Measurements from ENCODE around the gene GAS7. TPM values are rescaled to one million over a fixed set of nuclear protein-coding genes. Genes with fewer than 3 reads are reported as not detected.
"Not testable (repeated sequence)": the region's sequence is repeated elsewhere in the genome, so short reads cannot be mapped to it uniquely, and the experiment has no call there.

Gene GAS7
- polyA plus RNA-seq, 5 donors = 32.0 to 39.7 (median 32.2) TPM

DNA sequence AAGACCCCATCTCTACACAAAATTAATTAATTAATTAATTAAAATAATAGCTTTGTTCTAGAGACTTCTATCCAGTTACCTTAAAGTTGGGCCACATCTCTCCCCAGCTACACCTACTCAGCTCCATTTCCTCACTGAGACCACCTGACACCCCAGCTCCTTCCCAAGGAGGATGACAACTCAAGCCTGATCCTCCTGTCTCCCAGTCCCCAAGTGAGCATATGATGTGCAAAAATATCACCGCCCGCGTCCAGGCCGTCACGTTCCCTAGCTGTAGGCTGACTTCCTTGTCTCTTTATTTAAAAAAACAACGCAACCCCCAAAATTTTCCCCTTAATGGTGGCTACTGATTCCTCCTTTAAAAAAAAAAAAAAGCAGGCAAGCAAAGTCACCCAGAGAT, 173.2 kb downstream of the GAS7 start:
- DNase-seq = no peak

DNA sequence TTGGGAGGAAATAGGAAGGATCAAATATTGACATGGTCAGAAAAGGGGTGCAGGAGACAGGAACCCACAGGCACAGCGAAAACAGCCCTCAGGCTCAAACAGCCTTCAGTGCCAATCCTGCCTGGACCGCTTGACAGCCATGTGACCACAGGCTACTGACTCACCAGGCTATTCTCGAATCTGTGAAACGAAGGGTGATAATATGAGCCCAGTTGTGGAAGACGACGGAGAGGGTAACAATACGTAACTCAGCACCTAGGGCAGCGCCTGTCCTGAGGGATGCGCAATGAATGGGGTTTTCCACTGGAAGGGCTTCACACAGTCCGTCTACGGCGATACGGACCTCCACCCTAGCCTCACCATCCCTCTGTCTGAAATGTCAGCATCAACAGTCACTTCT, 176.0 kb downstream of the GAS7 start:
- no peak for DNase-seq

- DNase-seq = no peak
Measured at GRCh38 chr17:10021272-10021984, 177.0 kb downstream of the GAS7 start.

GRCh38 chr17:10019941-10020451, 178.4 kb downstream of the GAS7 start:
- no peak for DNase-seq

DNA sequence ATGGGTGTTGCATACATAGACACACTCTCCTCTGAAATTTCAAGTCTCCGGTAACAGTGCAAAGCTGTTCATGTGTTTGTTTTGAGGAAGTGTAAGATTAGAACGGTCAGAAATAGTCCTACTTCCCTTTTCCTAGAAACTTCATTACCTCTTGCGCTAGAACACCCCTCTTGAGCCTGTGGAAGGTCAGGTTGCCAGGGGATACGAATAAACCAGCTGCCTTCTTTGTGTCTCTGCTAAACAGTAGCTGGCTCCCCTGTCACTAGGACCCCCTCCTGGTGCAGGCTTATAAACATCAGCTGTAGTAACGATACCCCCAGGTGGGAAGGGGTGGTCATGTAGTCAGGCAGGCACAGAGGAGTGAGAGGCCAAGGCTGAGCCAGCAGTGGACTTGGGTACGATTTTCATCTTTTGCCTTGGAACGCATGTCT, 179.9 kb downstream of the GAS7 start:
- no peak for DNase-seq

GRCh38 chr17:10016958-10017570, 181.3 kb downstream of the GAS7 start:
- DNase-seq = not testable (repeated sequence)

DNA sequence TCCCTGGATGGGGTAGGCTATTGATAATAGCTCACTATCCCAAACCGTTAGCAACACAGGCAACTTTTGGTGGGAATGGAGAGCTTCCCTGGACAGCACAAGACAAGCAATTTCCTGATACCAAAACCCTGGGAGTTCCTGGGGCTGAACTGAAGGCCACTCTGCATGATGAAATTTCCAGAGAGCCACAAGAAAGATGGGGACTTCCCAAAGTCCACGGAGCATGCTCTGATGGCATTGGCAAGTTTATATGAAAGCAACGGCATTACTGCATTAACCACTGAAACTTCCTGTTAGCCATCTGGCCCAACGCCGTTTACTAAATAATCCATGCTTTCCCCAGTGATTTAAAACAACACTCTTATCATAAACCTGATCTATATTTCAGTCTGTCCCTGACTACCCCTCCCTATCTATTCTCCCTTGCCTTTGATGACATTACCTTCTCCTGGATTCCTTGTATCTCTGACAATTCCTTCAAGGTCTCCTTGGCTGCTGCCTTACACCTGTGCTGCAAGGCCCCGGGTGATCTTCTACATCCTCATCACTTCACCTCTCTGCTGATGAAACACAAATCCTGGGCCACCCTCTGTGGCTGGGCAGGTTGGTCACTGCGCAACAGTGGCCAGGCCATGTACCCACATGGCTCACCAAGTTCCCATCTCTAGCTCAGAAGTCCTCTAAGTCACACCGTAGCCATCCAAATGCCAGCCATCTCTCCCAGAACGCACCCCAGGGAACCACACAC, 184.9 kb downstream of the GAS7 start:
- no peak for DNase-seq

GRCh38 chr17:10010752-10011151, 187.7 kb downstream of the GAS7 start:
- no peak for DNase-seq

GRCh38 chr17:10003705-10004104, 194.7 kb downstream of the GAS7 start:
- no peak for DNase-seq

- DNase-seq = not testable (repeated sequence)
Measured at GRCh38 chr17:10002567-10003360, 195.6 kb downstream of the GAS7 start.

DNA sequence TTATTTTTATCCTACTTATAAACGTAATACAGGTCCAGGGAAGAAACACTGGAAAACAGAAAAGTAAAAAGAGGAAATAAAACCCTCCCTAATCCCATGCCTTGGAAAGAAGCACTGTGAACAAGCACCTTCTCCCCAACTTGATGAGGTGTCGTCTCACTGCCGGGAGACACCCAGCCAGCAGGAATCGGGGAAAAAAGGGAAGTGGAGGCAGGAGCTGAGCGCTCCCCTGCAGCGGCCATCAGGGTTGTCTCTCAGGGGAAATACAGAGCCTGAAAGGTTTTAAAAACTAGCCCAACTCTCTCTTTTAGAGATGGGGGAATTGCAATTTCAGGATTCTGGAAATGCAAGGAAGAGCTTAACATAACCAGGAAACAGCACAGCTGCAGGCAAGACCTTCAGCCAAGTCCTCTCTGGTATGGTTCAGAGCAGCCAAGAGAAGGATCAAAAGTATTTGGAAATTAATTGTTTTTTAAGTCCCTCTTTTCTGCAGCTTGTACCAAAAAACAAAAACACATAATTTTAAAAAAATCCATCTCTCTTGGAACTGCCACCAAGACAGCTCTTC, 197.0 kb downstream of the GAS7 start:
- peak; percentile 82 for DNase-seq

GRCh38 chr17:9999919-10000695, 198.3 kb downstream of the GAS7 start:
- DNase-seq = no peak

DNA sequence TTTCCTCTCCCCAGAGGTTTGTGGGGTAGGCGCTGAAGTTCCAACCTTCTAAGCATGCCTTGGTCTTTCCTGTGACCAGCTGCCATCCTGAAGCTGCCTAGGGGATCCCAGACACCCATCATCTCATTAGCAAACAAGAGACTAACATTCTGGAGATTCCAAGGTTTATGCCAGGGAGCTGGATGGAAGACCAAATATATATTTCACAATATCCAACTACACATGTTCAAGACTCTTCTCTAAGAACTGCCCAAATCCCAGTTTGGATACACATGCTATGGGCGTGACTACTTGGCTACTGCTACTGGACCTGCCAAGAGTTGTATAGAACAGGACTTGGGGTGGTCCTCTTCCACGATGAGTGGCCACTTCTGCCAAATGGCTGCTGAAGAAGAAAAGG, 200.3 kb downstream of the GAS7 start:
- DNase-seq = no peak

DNA sequence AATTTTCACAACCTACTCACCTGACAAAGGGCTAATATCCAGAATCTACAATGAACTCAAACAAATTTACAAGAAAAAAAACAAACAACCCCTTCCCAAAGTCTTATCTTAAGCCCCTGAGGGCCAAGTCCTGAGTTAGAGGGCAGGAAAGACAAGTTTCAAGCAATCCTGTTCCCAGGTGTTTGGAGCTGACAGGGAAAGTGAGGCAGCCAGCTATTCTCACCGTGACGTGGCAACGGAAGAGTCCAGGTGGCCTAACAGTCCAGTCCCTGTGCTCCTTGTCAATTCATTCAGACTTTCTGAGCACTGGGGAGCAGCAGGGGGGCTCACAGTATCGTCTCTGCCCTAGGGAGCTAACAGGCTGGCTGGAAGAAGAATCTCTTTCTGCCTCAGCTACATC, 203.6 kb downstream of the GAS7 start:
- no peak for DNase-seq

DNA sequence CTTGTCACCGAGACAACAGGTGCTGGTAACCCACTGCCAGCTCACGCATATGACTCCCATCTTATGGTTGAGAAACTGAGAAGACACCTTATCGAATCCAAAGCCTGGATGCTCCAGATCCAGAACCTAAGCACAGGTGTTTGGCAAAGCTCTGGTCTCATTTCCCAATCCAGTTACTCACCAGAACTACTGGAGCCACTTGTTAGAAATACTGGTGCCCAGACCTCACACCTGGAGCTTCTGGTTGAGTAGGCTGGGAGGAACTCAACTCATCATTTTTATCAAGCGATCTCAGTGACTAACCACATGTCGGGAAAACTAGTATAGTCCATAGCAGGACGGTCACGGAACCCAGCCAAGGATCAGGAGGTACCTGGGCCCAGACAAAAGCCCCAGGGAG, 206.6 kb downstream of the GAS7 start:
- DNase-seq = no peak

DNA sequence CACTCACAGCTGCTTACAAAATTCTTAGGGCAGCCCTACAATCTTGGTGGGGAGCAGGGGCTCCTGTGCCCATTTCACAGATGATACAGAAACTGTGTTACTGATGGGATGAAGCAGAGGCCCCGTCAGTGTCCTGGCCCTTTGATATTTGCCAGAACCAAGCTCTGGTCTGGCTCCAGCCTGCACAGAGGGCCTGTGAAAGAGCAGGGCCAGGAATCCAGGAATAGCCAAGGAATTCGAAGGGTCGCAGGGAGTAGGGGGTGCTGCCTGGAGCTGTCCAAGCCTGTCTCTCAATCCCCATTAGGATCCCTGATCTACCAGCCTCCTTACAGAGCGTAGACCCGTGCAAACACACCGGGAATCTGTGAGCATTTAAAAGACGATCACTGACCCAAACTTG, 207.1 kb downstream of the GAS7 start:
- DNase-seq = no peak

DNA sequence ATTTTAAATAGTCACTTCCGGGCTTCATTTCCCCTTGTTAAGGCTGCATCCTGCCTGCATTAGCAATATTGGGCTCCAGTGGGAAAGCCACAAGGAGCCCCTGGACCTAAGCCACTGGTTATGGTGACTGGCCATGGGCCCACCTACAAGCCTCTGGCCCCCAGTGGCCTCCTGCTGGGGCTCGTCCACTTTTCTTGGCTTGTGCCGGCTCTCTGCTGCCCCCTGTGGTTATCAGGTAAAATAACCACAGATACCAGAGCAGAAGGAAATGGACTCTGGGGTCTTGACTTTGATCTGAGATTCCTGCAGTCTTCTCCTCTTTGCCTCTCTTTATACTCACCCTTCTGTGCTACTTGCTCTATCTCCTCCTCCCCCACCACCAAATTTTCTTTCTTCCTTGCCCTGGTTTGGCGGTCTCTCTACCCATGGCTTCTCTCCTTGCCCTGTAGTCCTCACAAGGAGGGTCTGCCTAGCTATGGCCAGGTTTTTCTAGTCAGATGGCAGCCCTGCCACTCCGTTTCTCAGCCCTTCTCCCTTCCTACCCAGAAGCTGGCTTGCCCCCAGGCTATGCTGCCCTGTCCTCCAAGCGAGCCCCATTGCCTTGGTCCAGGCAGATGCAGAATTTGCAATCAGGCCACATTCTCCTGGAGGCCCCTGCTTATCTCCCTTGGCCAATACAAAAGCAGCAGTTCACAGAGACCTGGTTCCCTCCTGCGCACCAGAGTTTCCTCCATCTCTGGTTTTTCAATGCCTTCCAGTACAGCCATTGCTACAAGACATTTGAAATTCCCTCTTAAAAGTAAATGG, 210.4 kb downstream of the GAS7 start:
- DNase-seq = no peak

DNA sequence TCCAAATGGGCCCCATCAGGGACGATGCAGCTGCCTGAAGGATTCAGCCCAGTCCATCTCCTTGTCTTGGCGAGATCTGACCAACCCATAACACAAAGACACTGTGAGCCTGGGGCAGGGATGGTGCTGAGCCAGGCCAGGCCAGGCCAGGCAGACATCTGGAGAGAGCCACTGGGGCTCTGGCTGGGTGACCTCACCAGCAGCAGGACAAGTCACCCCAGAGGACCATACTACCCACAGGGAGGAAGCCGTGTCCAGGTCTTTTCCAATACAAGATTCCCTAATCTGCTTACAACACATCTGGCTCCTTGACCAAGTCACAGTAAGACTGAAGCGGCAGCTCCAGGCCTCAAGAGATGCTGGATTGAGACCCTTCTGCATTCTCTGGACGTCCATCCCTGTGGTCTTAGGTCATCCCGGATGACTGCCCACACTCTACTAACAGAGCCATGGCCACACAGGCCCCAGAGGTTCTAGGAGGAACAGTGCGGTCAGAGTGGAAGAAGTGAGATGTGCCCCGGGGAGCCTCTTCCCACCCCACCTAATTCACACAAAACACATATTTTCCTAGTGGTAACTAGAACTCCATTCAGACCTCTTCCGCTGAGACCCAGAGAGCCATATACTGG, 211.5 kb downstream of the GAS7 start:
- no peak for DNase-seq

- DNase-seq = no peak
Measured at GRCh38 chr17:9985646-9986045, 212.8 kb downstream of the GAS7 start.

Measured in right lung (tissue), 5 donors.